Naive thymus-derived CD4-positive, alpha-beta T cell (primary cell): ENCODE results near the gene TBC1D9B. TPM values are rescaled to one million over a fixed set of nuclear protein-coding genes. Genes with fewer than 3 reads are reported as not detected.

Experiments
- ATAC-seq: fragments of 150-1000 bp; cut with Tn5 transposase; 2 replicates; pipeline ENCODE4 v1.10.0; 2021; ENCODE audit warnings: mild to moderate bottlenecking, moderate library complexity
- CTCF ChIA-PET: fragments of 350-600 bp; sonication (Branson Sonifier 250); formaldehyde crosslinking; loops from one replicate; lab custom pipeline; 2021; ENCODE audit warnings: antibody characterized with exemption; lab: Charles Lee
- POLR2A ChIA-PET: fragments of 350-600 bp; sonication (Branson Sonifier 250); formaldehyde crosslinking; loops from one replicate; lab custom pipeline; 2021; ENCODE audit warnings: antibody characterized with exemption, inconsistent platforms; lab: Charles Lee
- DNase-seq, 9 donors: peaks; one replicate each; pipeline versions ENCODE4 v3.0.0 to v3.0.0-alpha.2; 2020 to 2022; ENCODE audit warnings: mixed read lengths in 1 of 9
- H3K27ac ChIP-seq: one replicate; pipeline ENCODE4 v1.7.0; 2013; ENCODE audit warnings: mild to moderate bottlenecking, low read depth, low read length, moderate library complexity
- H3K27me3 ChIP-seq, 2 donors: one replicate each; pipeline ENCODE4 v1.7.0; 2013; ENCODE audit warnings: low read length in 2 of 2, mild to moderate bottlenecking in 2 of 2, moderate library complexity in 2 of 2; ENCODE audit not compliant: control insufficient read depth in 2 of 2, insufficient read depth in 2 of 2
- H3K36me3 ChIP-seq, 3 experiments: 1 replicate in 2 of 3; 2 replicates in 1 of 3; pipeline ENCODE4 v1.7.0; 2013; ENCODE audit warnings: low read length in 3 of 3, mild to moderate bottlenecking in 3 of 3, moderate library complexity in 1 of 3; ENCODE audit not compliant: insufficient read depth in 3 of 3, control insufficient read depth in 2 of 3
- H3K4me1 ChIP-seq, 2 donors: one replicate each; pipeline ENCODE4 v1.7.0; 2013; ENCODE audit warnings: low read length in 2 of 2, mild to moderate bottlenecking in 2 of 2, moderate library complexity in 1 of 2; ENCODE audit not compliant: control insufficient read depth in 2 of 2, insufficient read depth in 2 of 2
- H3K4me3 ChIP-seq: 2 replicates; pipeline ENCODE4 v1.7.0; 2013; ENCODE audit warnings: mild to moderate bottlenecking, low read length
- H3K9me3 ChIP-seq, 3 experiments: 1 replicate in 2 of 3; 2 replicates in 1 of 3; pipeline ENCODE4 v1.7.0; 2013; ENCODE audit warnings: low read length in 3 of 3; ENCODE audit not compliant: control insufficient read depth in 2 of 3
- H3K27ac Mint-ChIP-seq, 9 donors: one replicate each; pipeline ENCODE4 v1.8.0; 2020 to 2022; ENCODE audit warnings: mixed read lengths in 9 of 9, mild to moderate bottlenecking in 8 of 9, moderate library complexity in 5 of 9, inconsistent platforms in 2 of 9
- H3K27me3 Mint-ChIP-seq, 5 donors: one replicate each; pipeline ENCODE4 v1.8.0; 2021 to 2022; ENCODE audit warnings: mixed read lengths in 5 of 5, mild to moderate bottlenecking in 1 of 5
- H3K36me3 Mint-ChIP-seq, 5 donors: one replicate each; pipeline ENCODE4 v1.8.0; 2020 to 2022; ENCODE audit warnings: mixed read lengths in 5 of 5, mild to moderate bottlenecking in 3 of 5, inconsistent platforms in 1 of 5
- H3K4me1 Mint-ChIP-seq, 7 donors: one replicate each; pipeline ENCODE4 v1.8.0; 2020 to 2022; ENCODE audit warnings: mixed read lengths in 7 of 7, mild to moderate bottlenecking in 3 of 7, inconsistent platforms in 1 of 7
- H3K4me3 Mint-ChIP-seq, 10 donors: one replicate each; pipeline ENCODE4 v1.8.0; 2020 to 2022; ENCODE audit warnings: mild to moderate bottlenecking in 10 of 10, mixed read lengths in 10 of 10, moderate library complexity in 6 of 10, inconsistent platforms in 2 of 10
- H3K9me3 Mint-ChIP-seq, 11 donors: one replicate each; pipeline ENCODE4 v1.8.0; 2020 to 2022; ENCODE audit warnings: mixed read lengths in 11 of 11, mild to moderate bottlenecking in 4 of 11, inconsistent platforms in 1 of 11, moderate library complexity in 1 of 11
- intact Hi-C, 2 donors: fragments of 100-400 bp; cut with micrococcal nuclease; formaldehyde crosslinking; loops; one replicate each; pipeline ENCODE4 v1.15.1; 2023
- polyA plus RNA-seq, 2 donors: library from polyadenylated mRNA; unstranded; fragments of 300-500 nt; fragmentation: Illumina TruSeq; gene quantifications; one replicate each; pipeline ENCODE4 v1.2.3, GENCODE V29; 2021
- total RNA-seq, 6 experiments: library from RNA in 5 of 6; stranded (reverse) in 5 of 6; gene quantifications; 1 replicate in 5 of 6; 2 replicates in 1 of 6; pipeline ENCODE4 v1.2.3 and lab custom pipeline; 2021 to 2026

Gene TBC1D9B
- total and polyA plus RNA-seq, 7 experiments from 2014 or later: 19.3 to 117 (median 79.6) TPM

DNA sequence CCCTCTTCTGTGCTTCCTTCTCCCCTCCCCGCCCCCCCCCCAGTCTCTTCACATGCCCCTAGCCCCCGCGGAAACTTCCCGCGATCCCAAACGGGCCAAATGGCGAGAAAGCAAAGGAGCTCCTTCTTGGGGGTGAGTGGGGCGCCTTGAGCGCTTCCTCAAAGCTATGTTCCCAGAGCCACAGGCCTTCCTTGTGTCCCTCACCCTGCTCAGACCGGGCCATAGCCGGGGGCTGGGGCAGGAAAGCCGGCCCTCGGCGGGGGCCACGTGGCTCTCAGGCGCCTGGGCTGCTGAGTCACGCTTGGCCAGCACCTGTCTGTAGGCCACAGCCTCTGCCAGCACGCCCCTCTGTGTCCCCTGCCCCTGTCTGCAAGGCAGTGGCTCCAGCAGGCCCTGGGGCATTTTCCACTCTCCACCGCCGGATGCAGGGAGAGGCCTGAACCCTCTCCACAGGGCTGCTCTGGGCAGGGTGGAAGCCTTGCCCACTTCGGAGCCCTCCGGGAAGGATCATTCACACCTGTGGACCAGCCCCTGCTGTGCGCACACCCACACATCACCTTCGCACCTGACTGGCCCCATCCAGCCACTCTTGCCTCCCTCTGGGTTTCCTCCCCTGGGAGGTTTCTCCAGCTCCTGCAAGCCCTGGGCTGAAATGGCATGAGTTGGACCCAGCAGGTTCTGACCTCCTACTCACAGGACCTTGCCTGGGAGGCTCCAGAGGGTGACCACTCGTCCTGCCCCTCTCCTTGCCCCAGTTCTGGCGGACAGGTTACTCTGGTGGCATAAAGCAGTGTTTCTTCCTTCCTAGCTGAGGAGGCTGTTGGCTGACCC is 88.2 kb downstream of the TBC1D9B start:
- ChIA-PET CTCF (interaction anchor here (2.6 kb wide), 1 partner anchor 17 kb away, joined by 8 read pairs; no protein-coding TSS in a partner anchor), POLR2A (interaction anchor here (0.5 to 10.0 kb wide), 18 partner anchors 8 to 196 kb away, joined by 3 to 136 read pairs (median 4); partner anchors contain the start of genes HNRNPH1, MAML1, MGAT4B and MRNIP)
- H3K4me1 ChIP-seq: peaks cover 31 to 36% of the 10 kb centered on the region in 2 donors
- H3K27me3 ChIP-seq: no peaks in the 10 kb centered on the region
- H3K36me3 Mint-ChIP-seq: peaks cover 0 to 12% (median under 1%) of the 10 kb centered on the region in 5 donors
- ATAC-seq: peak; percentile 3
- peaks cover 0 to 21% (median 5%) of the 10 kb centered on the region in 3 experiments for H3K36me3 ChIP-seq
- H3K4me3 Mint-ChIP-seq: peak overlapping the region; percentile 78 to 96 (median 81)
- peaks cover 0 to 3% (median 0%) of the 10 kb centered on the region in 11 donors for H3K9me3 Mint-ChIP-seq
- H3K27ac Mint-ChIP-seq: peak overlapping the region; percentile 62 to 91 (median 83)
- H3K27me3 Mint-ChIP-seq: peaks cover 0 to 3% (median 0%) of the 10 kb centered on the region in 5 donors
- H3K27ac ChIP-seq: peak overlapping the region; percentile 96
- peak in 3 of 9 donors; percentile 36 to 66 (median 39) for DNase-seq
- H3K4me1 Mint-ChIP-seq: peaks cover 30 to 57% (median 43%) of the 10 kb centered on the region in 7 donors
- intact Hi-C loops: loop anchor here (1.0 to 10.0 kb wide), 14 partner anchors 8 to 1615 kb away; partner anchors contain the start of genes CANX (in 1 of the 2), HNRNPAB (in 1 of the 2), HNRNPH1 (in 1 of the 2) and MAPK9 (in 1 of the 2)
- peak overlapping the region; percentile 87 for H3K4me3 ChIP-seq
- H3K9me3 ChIP-seq: no peaks in the 10 kb centered on the region

DNA sequence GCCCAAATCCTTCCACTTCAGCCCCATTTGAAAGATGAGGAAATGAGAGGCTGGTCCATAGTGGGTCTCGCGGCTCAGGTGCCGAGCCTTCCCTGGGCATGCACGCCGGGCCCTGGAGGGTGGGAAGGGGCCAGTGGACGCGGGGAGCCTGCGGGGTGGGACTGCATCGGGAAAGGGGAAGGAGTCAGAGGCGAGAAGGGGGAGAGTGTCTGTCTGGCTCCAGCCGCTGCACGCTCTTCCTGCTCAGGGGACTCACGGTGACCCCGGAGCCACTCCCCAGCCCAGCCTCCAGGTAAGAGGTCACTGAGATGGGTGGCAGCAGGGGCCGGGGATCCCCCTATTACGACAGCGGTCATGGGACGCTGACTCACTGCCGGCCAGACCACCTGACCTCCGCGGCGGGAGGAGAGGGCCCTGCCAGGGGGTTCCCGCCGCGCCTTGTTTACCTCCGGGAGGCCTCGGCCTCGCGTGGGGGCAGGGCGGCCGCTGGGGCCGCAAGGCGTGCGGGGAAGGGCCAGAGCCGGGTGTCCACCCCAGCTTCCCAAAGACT is 88.9 kb downstream of the TBC1D9B start:
- Mint-ChIP-seq H3K27ac (peak overlapping the region in 7 of 9 donors; percentile 28 to 91 (median 71)), H3K9me3 (peaks cover 0 to 3% (median 0%) of the 10 kb centered on the region in 11 donors), H3K4me1 (peaks cover 30 to 51% (median 42%) of the 10 kb centered on the region in 7 donors), H3K27me3 (peaks cover 0 to 3% (median 0%) of the 10 kb centered on the region in 5 donors), H3K4me3 (peak overlapping the region; percentile 71 to 96 (median 78)), H3K36me3 (peaks cover 0 to 11% (median 0%) of the 10 kb centered on the region in 5 donors)
- no peaks in the 10 kb centered on the region for H3K27me3 ChIP-seq
- peaks cover 0 to 17% (median 5%) of the 10 kb centered on the region in 3 experiments for H3K36me3 ChIP-seq
- DNase-seq (peak in 8 of 9 donors; percentile 41 to 91 (median 59)), ATAC-seq (peak; percentile 73)
- ChIA-PET CTCF (interaction anchor here (2.6 kb wide), 1 partner anchor 17 kb away, joined by 8 read pairs; no protein-coding TSS in a partner anchor), POLR2A (interaction anchor here (0.6 to 10.0 kb wide), 8 partner anchors 8 to 265 kb away, joined by 3 to 136 read pairs (median 4); partner anchors contain the start of genes HNRNPH1, MGAT4B and MRNIP)
- intact Hi-C loops: loop anchor here (1.0 to 10.0 kb wide), 4 partner anchors 12 to 1614 kb away; partner anchors contain the start of genes CANX (in 1 of the 2), HNRNPAB (in 1 of the 2) and MAPK9 (in 1 of the 2)
- peak overlapping the region; percentile 50 for H3K4me3 ChIP-seq
- no peaks in the 10 kb centered on the region for H3K9me3 ChIP-seq
- peak overlapping the region; percentile 96 for H3K27ac ChIP-seq
- H3K4me1 ChIP-seq: peaks cover 31 to 36% of the 10 kb centered on the region in 2 donors

DNA sequence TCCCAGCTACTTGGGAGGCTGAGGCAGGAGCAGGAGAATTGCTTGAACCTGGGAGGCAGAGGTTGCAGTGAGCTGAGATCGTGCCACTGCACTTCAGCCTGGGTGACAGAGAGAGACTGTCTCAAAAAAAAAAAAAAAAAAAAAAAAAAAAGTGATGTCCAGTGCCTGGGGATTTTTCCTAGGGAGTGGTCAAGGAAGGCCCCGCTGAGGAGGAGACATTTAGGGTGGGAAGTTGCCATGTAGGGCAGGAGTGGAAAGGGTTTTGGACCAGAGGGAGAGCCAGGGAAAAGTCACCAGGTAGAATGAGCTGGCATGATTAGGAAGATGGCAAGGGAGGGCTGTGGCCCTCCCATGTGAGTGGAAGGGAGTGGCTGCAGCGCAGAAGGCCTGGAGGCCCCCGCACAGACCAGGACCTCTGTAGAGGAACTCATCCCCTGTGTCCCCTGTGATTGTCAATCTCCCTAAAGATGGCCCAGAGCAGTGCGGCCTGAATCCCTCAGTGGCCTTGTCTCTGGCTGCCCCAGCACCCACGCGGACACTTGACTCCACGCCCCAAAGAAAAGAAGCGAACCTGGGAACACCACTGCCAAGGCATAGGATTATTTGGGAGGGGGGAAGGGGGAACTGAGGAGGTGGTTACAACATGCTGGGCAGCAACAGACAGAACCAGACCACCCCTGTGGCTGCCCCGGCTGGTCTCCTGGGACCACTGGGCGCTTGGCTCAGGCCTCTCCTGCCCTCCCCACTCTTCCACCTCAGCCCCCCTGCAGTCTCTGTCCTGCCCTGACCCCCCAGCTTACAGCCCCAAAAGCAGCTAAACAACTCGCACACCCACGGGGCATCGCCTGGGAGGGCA is 89.6 kb downstream of the TBC1D9B start:
- H3K4me3 ChIP-seq: peak overlapping the region; percentile 50
- Mint-ChIP-seq H3K27ac (peak overlapping the region; percentile 3 to 91 (median 71)), H3K4me3 (peak overlapping the region; percentile 71 to 96 (median 78)), H3K36me3 (peaks cover 0 to 10% (median under 1%) of the 10 kb centered on the region in 5 donors), H3K9me3 (peaks cover 0 to 3% (median 0%) of the 10 kb centered on the region in 11 donors), H3K27me3 (peaks cover 0 to 3% (median 0%) of the 10 kb centered on the region in 5 donors), H3K4me1 (peaks cover 29 to 47% (median 38%) of the 10 kb centered on the region in 7 donors)
- H3K27me3 ChIP-seq: no peaks in the 10 kb centered on the region
- H3K36me3 ChIP-seq: peaks cover 0 to 17% (median 5%) of the 10 kb centered on the region in 3 experiments
- ATAC-seq (no peak), DNase-seq (no peak)
- no peaks in the 10 kb centered on the region for H3K9me3 ChIP-seq
- H3K27ac ChIP-seq: peak overlapping the region; percentile 96
- intact Hi-C loops: loop anchor here in 1 of 2 donors (5.0 to 10.0 kb wide), 2 partner anchors 474 to 1613 kb away; partner anchors contain the start of genes HNRNPAB and MAPK9
- H3K4me1 ChIP-seq: peaks cover 31 to 34% of the 10 kb centered on the region in 2 donors
- ChIA-PET POLR2A (interaction anchor here (0.6 to 10.0 kb wide), 4 partner anchors 12 to 266 kb away, joined by 3 to 136 read pairs (median 10); partner anchors contain the start of gene MGAT4B), CTCF (interaction anchor here (0.7 kb wide), 1 partner anchor 194 kb away, joined by 3 read pairs; no protein-coding TSS in a partner anchor)

DNA sequence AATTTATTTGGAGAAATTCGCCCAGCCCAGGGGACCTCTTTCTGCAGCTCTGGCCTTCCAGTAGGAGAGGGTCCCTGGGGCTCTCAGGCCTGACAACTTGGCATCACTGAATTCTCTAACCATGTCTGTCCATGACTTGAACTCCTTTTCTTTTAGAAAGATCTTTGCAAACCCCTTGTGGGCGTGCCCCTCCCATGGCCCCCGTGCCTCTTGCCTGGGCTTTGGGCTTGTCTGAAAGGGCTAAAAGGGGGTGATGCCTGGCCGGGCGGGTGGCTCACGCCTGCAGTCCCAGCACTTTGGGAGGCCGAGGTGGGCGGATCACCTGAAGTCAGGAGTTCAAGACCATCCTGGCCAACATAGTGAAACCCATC is 90.2 kb downstream of the TBC1D9B start:
- ChIA-PET CTCF (interaction anchor here (0.7 kb wide), 1 partner anchor 194 kb away, joined by 3 read pairs; no protein-coding TSS in a partner anchor), POLR2A (interaction anchor here (0.7 to 10.0 kb wide), 2 partner anchors 12 to 54 kb away, joined by 3 to 136 read pairs; partner anchors contain the start of gene MGAT4B)
- peaks cover 0 to 3% (median 0%) of the 10 kb centered on the region in 11 donors for H3K9me3 Mint-ChIP-seq
- H3K27me3 Mint-ChIP-seq: peaks cover 0 to 3% (median 0%) of the 10 kb centered on the region in 5 donors
- Histone ChIP-seq H3K27ac (no peak overlapping the region), H3K4me1 (peaks cover 24 to 27% of the 10 kb centered on the region in 2 donors), H3K9me3 (no peaks in the 10 kb centered on the region), H3K27me3 (no peaks in the 10 kb centered on the region), H3K4me3 (no peak overlapping the region), H3K36me3 (peaks cover 0 to 24% (median 0%) of the 10 kb centered on the region in 3 experiments)
- peak overlapping the region; percentile 3 to 96 (median 75) for H3K4me3 Mint-ChIP-seq
- no peak overlapping the region for H3K27ac Mint-ChIP-seq
- ATAC-seq: no peak
- peaks cover 0 to 13% (median 4%) of the 10 kb centered on the region in 5 donors for H3K36me3 Mint-ChIP-seq
- H3K4me1 Mint-ChIP-seq: peaks cover 23 to 40% (median 34%) of the 10 kb centered on the region in 7 donors
- no peak for DNase-seq
- intact Hi-C loops: loop anchor here in 1 of 2 donors (5.0 to 10.0 kb wide), 2 partner anchors 475 to 1613 kb away; partner anchors contain the start of genes HNRNPAB and MAPK9

DNA sequence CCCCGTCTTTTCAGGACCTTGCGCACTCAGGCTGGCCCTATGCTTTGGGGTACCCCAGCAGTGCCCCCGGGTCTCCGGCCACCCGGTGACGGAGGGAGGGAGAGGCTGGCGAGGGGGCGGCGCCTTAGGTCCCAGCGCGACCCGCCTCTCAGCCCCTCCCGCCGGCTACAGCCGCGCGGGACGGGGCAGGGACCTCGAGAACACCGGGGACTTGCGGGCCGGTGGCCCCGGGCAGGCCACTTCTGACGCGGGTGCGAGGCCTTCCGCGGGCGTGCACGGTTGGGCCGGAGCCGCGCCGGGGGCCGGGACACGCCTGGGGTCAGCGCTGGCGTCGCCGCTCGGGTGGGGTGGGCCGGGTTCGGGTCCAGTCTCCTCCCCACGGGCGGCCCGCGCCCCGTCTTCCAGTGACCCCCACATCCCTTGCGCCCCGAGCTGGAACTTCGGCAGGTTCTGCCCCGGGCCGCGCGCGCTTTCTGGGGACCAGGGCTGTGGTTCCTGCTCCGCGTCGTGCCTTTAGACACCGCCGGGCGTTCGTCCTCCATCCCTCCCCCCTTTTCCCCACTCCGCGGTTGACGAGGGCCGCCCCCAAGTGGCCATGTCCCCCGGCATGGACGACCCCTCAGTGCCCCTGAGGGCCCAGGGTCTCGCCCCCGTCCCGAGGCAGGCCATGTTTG is 90.8 kb downstream of the TBC1D9B start:
- no peak overlapping the region for H3K27ac Mint-ChIP-seq
- H3K4me3 ChIP-seq: no peak overlapping the region
- H3K4me1 ChIP-seq: peaks cover 19 to 22% of the 10 kb centered on the region in 2 donors
- H3K9me3 ChIP-seq: no peaks in the 10 kb centered on the region
- no peak overlapping the region for H3K27ac ChIP-seq
- H3K36me3 ChIP-seq: peaks cover 0 to 29% (median 0%) of the 10 kb centered on the region in 3 experiments
- H3K36me3 Mint-ChIP-seq: peaks cover 0 to 15% (median 4%) of the 10 kb centered on the region in 5 donors
- peaks cover 0 to 3% (median 0%) of the 10 kb centered on the region in 5 donors for H3K27me3 Mint-ChIP-seq
- peaks cover 18 to 35% (median 28%) of the 10 kb centered on the region in 7 donors for H3K4me1 Mint-ChIP-seq
- CTCF ChIA-PET: no interaction called here
- intact Hi-C loops: loop anchor here in 1 of 2 donors (5.0 to 10.0 kb wide), 2 partner anchors 475 to 1612 kb away; partner anchors contain the start of genes HNRNPAB and MAPK9
- peaks cover 0 to 3% (median 0%) of the 10 kb centered on the region in 11 donors for H3K9me3 Mint-ChIP-seq
- POLR2A ChIA-PET: interaction anchor here (10.0 kb wide), 1 partner anchor 12 kb away, joined by 136 read pairs; the partner anchor contains the start of gene MGAT4B
- DNase-seq (no peak), ATAC-seq (no peak)
- peak overlapping the region in 8 of 10 donors; percentile 3 to 96 (median 78) for H3K4me3 Mint-ChIP-seq
- no peaks in the 10 kb centered on the region for H3K27me3 ChIP-seq
